MM.1S (cell line): ENCODE results near the gene CDYL.

ENCODE experiments used
- EZH2 ChIP-seq: fragments of 300-600 bp; sonication (generic); optimal IDR thresholded peaks from 2 replicates; pipeline ENCODE3; 2017; ENCODE audit warnings: low read depth, mild to moderate bottlenecking, antibody characterized with exemption, low read length, mixed read lengths
- EZH2phosphoT487 ChIP-seq: fragments of 300-600 bp; sonication (generic); IDR thresholded peaks from 2 replicates; pipeline ENCODE4 v1.6.1; 2018; ENCODE audit warnings: antibody characterized with exemption, low read length
- TF ChIP-seq, protein P1 (sequence below): fragments of 300-600 bp; sonication (generic); IDR thresholded peaks from 2 replicates; pipeline ENCODE4 v1.5.1; 2016; ENCODE audit warnings: antibody characterized with exemption, low read length, mixed read lengths

DNA sequence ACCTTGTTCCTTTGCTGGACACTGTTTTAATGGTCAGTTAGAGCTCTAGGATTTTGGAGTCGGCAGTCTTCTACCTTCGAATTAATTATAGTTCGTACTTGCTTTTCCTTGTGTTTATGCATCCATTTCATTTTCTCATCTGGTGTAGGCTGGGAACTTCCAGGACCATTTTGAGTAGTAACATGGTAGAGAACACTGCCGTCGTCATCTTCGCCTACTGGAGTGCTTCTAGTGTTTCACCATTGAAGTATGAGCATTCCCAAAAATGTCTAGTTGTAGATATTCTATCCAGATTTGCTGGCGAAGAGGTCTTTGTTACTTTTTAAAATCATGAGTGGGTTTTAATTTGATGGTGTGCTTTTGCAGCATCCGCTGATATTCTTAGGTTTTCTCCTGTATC, 36.9 kb downstream of the CDYL start:
- TF ChIP-seq, protein P1, sequence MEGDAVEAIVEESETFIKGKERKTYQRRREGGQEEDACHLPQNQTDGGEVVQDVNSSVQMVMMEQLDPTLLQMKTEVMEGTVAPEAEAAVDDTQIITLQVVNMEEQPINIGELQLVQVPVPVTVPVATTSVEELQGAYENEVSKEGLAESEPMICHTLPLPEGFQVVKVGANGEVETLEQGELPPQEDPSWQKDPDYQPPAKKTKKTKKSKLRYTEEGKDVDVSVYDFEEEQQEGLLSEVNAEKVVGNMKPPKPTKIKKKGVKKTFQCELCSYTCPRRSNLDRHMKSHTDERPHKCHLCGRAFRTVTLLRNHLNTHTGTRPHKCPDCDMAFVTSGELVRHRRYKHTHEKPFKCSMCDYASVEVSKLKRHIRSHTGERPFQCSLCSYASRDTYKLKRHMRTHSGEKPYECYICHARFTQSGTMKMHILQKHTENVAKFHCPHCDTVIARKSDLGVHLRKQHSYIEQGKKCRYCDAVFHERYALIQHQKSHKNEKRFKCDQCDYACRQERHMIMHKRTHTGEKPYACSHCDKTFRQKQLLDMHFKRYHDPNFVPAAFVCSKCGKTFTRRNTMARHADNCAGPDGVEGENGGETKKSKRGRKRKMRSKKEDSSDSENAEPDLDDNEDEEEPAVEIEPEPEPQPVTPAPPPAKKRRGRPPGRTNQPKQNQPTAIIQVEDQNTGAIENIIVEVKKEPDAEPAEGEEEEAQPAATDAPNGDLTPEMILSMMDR = no peak
- no peak for TF ChIP-seq EZH2phosphoT487
- no peak for TF ChIP-seq EZH2
